ENCODE measurements around the gene ANKRA2. TPM values are rescaled to one million over a fixed set of nuclear protein-coding genes. Genes with fewer than 3 reads are reported as not detected.

The ANKRA2 gene
- 10.7 and 16.8 TPM in 2 replicates for total RNA-seq

GRCh38 chr5:73565139-73565968, at the start of gene ANKRA2, which contains the start of gene UTP15:
ANKRA2 (minus strand) TSS chr5:73565639; CDS start chr5:73562881, 2,758 bp downstream.
UTP15 (plus strand) TSS chr5:73565743; CDS start chr5:73567345, 1,602 bp downstream.

Other genes starting within 250 kb of the ANKRA2 start
- gene FOXD1, start 116.9 kb downstream of the ANKRA2 start, total RNA-seq, result 0.06 and 0.16 TPM in 2 replicates
- 173 and 190 TPM in 2 replicates for gene BTF3, start 67.2 kb downstream of the ANKRA2 start, total RNA-seq
- gene UTP15, start 104 bp upstream of the ANKRA2 start, total RNA-seq, result 10.7 and 23.0 TPM in 2 replicates
- 95.7 and 243 TPM in 2 replicates for gene ARHGEF28, start 60.6 kb upstream of the ANKRA2 start, total RNA-seq